ENCODE results near the gene NLGN4X.
"Not testable (repeated sequence)": the region's sequence is repeated elsewhere in the genome, so short reads cannot be mapped to it uniquely, and the experiment has no call there.

Gene NLGN4X

GRCh38 chrX:6002056-6002455 is 226.6 kb downstream of the NLGN4X start:
- no peak for DNase-seq

DNA sequence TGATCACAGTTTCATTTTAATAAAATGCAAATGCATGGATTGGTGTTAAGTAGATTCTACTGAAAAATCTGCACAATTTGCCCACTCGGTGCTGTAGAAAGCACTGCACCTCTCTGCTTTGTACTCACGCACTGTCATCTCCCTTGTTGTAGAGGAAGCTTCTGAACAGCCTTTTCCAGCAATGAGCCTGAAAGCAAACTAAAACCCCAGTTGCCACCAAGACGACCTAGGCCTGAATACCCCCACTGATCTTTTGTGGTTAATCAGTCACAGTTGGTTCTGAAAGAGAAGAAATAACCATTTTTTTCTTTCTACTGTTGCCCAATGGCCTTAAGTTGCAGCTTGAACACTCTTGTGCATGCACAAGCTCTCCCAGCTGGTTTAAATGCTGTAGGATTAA is 229.8 kb downstream of the NLGN4X start:
- no peak for DNase-seq

DNA sequence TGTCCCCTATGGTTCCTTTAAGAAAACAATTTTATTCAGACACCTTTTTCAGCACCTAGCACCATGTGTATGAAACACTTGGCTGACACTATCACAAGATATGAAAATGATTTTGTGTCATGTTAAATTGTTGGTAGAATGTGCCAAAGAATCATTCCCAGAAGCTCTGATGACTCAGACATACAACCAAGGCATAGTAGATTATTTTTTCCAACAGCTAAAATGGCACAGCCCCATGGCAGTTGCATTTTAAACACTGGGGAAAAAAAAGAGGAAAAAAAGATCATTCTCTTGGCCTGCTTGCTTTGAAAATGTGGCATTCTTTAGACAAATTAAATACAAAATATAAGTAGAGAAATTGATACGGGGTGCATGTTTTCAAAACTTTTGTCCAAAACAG is 230.2 kb downstream of the NLGN4X start:
- no peak for DNase-seq

- DNase-seq, result no peak
Measured at GRCh38 chrX:5991393-5991792, 237.3 kb downstream of the NLGN4X start.

DNA sequence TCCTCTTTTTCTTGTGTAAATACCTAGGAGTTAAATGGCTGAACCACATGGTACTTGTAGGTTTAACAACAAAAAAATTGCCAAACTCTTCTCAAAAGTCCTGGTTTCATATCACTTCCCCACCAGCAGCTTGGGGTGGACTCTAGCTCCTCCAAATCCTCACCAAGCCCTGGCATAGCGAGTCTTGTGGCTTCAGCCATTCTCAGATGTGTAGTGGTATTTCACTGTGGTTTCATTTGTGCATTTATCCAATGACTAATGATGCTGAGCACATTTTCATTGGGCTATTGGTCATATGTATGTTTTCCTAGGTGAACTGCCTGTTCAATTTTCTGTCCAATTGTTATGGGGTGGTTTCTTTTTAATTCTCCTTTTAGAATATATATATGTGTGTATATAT is 249.3 kb downstream of the NLGN4X start:
- no peak for DNase-seq

DNA sequence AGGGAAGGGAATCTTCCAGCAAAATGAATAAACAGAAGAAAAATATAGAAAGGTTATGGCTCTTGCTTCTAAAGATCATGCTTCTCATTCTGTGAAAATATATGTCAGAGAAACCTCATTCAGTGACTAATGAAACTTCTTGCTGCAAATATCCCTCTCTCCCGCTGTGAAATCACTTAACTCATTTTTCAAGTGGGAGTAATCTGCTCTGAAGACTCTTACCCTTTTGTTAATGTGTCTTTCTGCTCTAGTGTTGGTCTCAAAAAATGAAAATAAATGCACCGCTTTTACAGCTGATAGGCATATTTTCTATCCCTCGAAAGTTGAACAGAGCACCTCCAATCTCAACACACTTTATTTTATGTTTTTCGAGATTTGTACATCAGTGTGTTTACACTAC is 252.3 kb downstream of the NLGN4X start:
- DNase-seq, result no peak

GRCh38 chrX:5971300-5971699 is 257.4 kb downstream of the NLGN4X start:
- DNase-seq, result no peak

GRCh38 chrX:5965406-5965805 is 263.3 kb downstream of the NLGN4X start:
- DNase-seq, result no peak

- no peak for DNase-seq
Measured at GRCh38 chrX:5959286-5959685, 269.4 kb downstream of the NLGN4X start.

DNA sequence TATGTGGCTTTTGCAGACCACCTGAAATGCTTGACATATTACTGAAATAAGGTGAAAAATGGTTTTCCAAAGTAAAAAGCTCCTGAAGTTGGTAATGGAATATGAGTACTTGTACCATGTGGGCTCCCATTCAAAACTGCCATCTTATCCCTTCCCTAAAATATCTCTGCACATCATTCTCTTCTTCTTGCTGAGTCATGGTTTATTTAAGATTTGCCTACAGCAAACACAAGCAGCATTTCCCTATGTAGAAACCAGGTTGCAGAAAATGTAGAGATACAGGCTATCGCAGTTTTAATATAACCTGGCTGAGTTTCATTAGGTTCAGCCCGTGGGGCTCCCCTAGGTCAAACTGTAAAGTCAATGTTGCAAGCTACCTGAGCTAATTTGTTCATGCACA is 270.1 kb downstream of the NLGN4X start:
- no peak for DNase-seq

- DNase-seq, result no peak
Measured at GRCh38 chrX:5957506-5957905, 271.2 kb downstream of the NLGN4X start.

DNA sequence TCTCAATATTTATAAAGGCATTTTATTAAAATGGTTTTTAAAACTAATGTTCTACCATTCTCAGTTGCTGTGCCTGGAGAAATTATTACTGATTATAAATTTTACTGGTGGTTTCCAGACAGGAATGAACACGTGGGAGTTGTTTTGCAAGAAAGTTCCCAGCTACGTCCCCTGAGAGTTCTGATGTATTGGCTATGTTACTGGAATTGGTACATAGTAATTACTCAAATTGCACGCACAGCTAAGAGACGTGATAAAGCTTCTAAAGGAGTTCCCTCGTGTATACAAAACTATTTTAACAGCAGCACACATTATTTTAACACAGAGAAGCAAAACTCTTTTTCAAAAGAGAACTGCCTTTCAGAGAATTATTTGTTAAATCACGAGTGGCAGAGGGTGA is 292.2 kb downstream of the NLGN4X start:
- DNase-seq, result no peak

- no peak for DNase-seq
Measured at GRCh38 chrX:5928224-5928623, 300.4 kb downstream of the NLGN4X start.

DNA sequence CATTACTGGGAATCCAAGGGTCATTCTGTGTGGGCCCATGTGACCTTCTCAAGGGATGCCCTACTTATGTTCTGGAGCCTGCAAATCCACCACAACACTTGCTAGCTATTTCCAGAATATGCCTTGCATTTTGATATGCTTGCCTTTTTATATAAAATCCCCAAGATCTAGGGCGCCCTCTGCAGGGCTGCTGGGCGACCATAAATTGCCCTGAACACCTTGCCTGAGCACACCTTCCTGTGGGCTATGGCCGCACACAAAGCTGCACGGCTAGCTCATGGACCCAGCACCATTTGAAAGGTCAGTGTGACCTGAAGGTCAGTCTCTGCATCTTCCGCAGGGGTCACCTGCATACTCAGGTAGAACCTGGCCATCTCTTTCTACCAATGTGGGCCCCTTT is 311.7 kb downstream of the NLGN4X start:
- no peak for DNase-seq

DNA sequence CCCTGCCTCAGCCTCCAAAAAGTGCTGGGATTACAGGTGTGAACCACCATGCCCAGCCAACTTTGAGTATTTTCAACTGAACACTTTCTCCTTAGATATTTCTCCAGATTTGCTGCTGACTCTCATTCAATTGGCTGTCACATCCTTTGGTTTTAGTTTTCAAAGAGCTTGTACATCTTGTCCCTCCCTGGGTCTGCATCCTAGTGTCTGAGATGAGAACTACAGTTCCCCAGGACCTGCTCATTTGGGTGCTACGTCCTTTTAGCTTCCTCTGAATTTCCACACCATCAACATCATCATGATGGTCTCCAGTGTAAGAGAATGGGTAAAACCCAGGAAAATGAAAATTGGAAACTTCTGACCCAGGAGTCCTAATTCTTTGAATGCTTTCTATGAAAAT is 312.9 kb downstream of the NLGN4X start:
- no peak for DNase-seq

GRCh38 chrX:5907207-5907606 is 321.5 kb downstream of the NLGN4X start:
- no peak for DNase-seq

- DNase-seq, result not testable (repeated sequence)
Measured at GRCh38 chrX:5903586-5904190, 325.0 kb downstream of the NLGN4X start.

- DNase-seq, result no peak
Measured at GRCh38 chrX:5898463-5898862, 330.2 kb downstream of the NLGN4X start.

DNA sequence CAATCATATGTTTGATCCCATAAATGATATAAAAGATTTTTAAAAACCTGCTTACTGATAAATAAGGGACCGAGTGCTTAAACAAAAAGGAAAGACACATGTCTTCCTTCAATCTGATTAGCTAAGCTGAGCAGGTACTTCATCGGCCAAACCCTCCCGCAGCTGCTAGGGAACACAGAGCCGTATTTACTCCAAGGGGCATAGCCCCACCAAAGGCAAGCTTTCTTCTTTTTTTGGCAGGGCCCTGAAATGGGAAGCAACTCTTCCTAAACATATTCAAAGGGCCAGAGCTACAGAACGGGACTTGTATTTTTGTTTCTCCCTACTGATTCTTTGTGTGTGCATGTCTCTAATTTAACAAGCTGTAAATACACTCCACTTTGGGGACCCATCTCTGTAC is 337.3 kb downstream of the NLGN4X start:
- DNase-seq, result no peak

GRCh38 chrX:5876984-5877596 is 351.6 kb downstream of the NLGN4X start:
- no peak for DNase-seq

- DNase-seq, result no peak
Measured at GRCh38 chrX:5870238-5870637, 358.4 kb downstream of the NLGN4X start.

GRCh38 chrX:5869786-5870185 is 358.9 kb downstream of the NLGN4X start:
- DNase-seq, result no peak

- DNase-seq, result no peak
Measured at GRCh38 chrX:5867778-5868177, 360.9 kb downstream of the NLGN4X start.

DNA sequence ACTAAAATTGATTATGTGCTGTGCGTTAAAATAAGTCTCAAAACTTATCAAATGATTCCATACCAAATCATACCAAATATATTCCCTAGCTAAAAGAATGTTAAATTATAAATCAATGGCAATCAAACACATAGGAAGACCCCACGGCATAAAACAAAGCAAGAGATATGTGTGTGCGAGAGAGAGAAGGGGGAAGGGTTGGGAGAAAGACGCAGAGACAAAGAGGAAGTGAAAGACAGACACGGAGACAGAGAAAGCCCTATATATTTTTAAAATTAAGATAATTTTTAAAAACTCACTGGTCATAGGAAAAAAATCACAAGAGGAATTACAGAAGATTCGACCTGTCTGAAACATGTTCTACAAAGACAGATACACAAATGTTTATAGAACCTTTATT is 371.4 kb downstream of the NLGN4X start:
- no peak for DNase-seq

GRCh38 chrX:5852941-5853340 is 375.7 kb downstream of the NLGN4X start:
- no peak for DNase-seq

All from stimulated activated CD4-positive, alpha-beta T cell treated with anti-CD3 and anti-CD28 coated beads, Interleukin-4, amount 100 ng/mL, for 24 hours (primary cell).